ENCODE results near the gene DTNB.

- TF ChIP-seq POLR2AphosphoS5 (IDR thresholded peaks at IDR 0.05) (no peak), CTCF (IDR thresholded peaks at IDR 0.05) (no peak)
Measured at GRCh38 chr2:25517701-25518100, 155.7 kb downstream of the DTNB start.
